Duodenal mucosa (tissue), 2 donors: ENCODE results near the gene CYP27A1.
"Not testable (repeated sequence)": the region's sequence is repeated elsewhere in the genome, so short reads cannot be mapped to it uniquely, and the experiment has no call there.

Source experiments
- H3K27ac ChIP-seq: one replicate; pipeline ENCODE4 v1.7.0; 2013; ENCODE audit warnings: low read depth, low read length
- H3K27me3 ChIP-seq, 2 donors: one replicate each; pipeline ENCODE4 v1.7.0; 2013; ENCODE audit warnings: low read length in 2 of 2, control low read depth in 1 of 2; ENCODE audit not compliant: insufficient read depth in 2 of 2, control insufficient read depth in 1 of 2
- H3K36me3 ChIP-seq, 2 donors: one replicate each; pipeline ENCODE4 v1.7.0; 2013; ENCODE audit warnings: low read length in 2 of 2, control low read depth in 1 of 2; ENCODE audit not compliant: insufficient read depth in 2 of 2, control insufficient read depth in 1 of 2
- H3K4me1 ChIP-seq, 2 donors: one replicate each; pipeline ENCODE4 v1.7.0; 2013; ENCODE audit warnings: low read length in 2 of 2, control low read depth in 1 of 2; ENCODE audit not compliant: insufficient read depth in 2 of 2, control insufficient read depth in 1 of 2
- H3K4me3 ChIP-seq, 2 donors: one replicate each; pipeline ENCODE4 v1.7.0; 2013; ENCODE audit warnings: low read length in 2 of 2, low read depth in 1 of 2
- H3K9ac ChIP-seq, 2 donors: one replicate each; pipeline ENCODE4 v1.7.0; 2013; ENCODE audit warnings: low read length in 2 of 2, low read depth in 1 of 2
- H3K9me3 ChIP-seq, 2 donors: one replicate each; pipeline ENCODE4 v1.7.0; 2013; ENCODE audit warnings: low read length in 2 of 2, control low read depth in 1 of 2; ENCODE audit not compliant: control insufficient read depth in 1 of 2

The CYP27A1 gene

DNA sequence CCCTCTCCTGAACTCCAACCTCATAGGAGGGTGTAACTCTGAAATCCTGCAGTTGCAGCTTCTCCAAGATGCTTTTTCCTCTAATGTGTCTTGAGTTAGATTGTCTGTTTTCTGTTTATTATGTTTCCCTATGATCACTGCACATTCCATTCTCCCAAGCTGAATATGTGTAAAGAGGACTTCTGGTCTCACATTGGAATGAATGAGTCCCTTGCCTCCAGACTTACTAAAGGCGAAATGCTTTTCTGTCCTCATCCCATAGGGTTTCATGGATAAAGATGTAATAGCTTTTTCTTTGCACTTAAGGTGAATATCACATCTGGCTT, 35.5 kb upstream of the CYP27A1 start:
- Histone ChIP-seq H3K9me3 (no peaks in the 10 kb centered on the region), H3K9ac (no peak overlapping the region), H3K4me1 (no peaks in the 10 kb centered on the region), H3K36me3 (peaks cover 48 to 66% of the 10 kb centered on the region in 2 donors), H3K27ac (no peak overlapping the region), H3K27me3 (no peaks in the 10 kb centered on the region), H3K4me3 (no peak overlapping the region)

DNA sequence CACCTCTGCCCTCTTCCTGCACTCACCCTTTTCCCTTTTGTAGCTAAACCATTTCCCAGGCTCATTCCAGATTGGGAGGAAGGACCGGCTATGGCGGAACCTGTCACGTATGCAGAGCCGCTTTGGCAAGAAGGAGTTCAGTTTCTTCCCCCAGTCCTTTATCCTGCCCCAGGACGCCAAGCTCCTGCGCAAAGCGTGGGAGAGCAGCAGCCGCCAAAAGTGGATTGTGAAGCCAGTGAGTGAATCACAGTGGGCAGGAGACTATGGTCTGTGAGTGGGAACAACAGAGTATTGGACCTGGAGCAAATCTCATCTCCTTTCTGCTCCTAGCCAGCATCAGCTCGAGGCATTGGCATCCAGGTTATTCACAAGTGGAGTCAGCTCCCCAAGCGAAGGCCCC, 35.0 kb upstream of the CYP27A1 start:
- Histone ChIP-seq H3K4me1 (no peaks in the 10 kb centered on the region), H3K9ac (no peak overlapping the region), H3K27ac (no peak overlapping the region), H3K4me3 (no peak overlapping the region), H3K9me3 (no peaks in the 10 kb centered on the region), H3K36me3 (peaks cover 49 to 63% of the 10 kb centered on the region in 2 donors), H3K27me3 (no peaks in the 10 kb centered on the region)

DNA sequence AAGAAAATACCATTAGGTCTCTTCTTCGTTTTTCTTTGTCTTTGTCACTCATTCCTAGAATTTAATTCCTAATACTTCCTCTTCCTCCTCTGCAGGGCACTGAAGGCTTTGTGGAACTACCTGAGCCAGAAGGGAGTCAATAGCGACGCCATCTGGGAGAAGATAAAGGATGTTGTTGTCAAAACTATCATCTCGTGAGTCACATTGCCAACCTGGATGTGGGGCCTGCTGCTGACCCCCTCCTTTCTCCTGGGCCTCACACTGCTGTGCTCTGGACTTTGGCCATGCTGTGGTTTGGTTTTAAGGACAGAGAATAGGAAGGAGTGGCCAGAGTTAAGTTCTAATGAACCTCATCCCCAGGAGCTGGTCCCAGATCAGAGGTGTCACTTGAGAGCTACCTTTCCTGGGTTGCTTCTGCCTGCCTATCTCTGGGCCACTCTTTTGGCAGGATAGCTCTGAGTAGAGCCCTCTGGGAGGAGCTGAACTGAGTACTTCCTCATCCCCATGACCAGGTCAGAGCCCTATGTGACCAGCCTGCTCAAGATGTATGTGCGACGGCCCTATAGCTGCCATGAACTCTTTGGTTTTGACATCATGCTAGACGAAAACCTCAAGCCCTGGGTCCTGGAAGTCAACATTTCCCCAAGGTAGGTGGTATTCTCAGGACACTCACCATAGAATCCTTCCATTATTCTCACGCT, 33.1 kb upstream of the CYP27A1 start:
- no peaks in the 10 kb centered on the region for H3K9me3 ChIP-seq
- H3K9ac ChIP-seq: no peak overlapping the region
- H3K27ac ChIP-seq: no peak overlapping the region
- no peaks in the 10 kb centered on the region for H3K27me3 ChIP-seq
- peaks cover 67 to 80% of the 10 kb centered on the region in 2 donors for H3K36me3 ChIP-seq
- H3K4me3 ChIP-seq: no peak overlapping the region
- no peaks in the 10 kb centered on the region for H3K4me1 ChIP-seq

DNA sequence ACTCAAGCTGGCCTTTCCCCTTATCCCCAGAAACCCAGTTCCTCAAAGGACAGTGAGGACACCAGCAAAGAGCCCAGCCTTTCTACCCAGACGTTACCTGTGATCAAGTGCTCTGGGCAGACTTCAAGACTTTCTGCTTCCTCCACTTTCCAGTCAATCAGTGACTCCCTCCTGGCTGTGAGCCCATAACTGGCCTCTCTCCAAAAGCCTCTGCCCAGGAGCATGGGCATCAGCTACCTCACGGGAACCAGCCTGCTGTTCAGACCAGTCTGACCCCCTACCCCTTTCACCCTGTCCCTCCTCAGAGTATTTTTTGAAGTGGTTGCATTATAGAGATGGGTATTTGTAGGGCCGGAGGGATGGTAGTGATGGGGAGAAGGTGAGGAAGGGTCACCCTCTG, 27.7 kb upstream of the CYP27A1 start:
- Histone ChIP-seq H3K9me3 (no peaks in the 10 kb centered on the region), H3K9ac (no peak overlapping the region), H3K4me1 (no peaks in the 10 kb centered on the region), H3K27ac (no peak overlapping the region), H3K27me3 (no peaks in the 10 kb centered on the region), H3K4me3 (no peak overlapping the region), H3K36me3 (peaks cover 41 to 58% of the 10 kb centered on the region in 2 donors)

DNA sequence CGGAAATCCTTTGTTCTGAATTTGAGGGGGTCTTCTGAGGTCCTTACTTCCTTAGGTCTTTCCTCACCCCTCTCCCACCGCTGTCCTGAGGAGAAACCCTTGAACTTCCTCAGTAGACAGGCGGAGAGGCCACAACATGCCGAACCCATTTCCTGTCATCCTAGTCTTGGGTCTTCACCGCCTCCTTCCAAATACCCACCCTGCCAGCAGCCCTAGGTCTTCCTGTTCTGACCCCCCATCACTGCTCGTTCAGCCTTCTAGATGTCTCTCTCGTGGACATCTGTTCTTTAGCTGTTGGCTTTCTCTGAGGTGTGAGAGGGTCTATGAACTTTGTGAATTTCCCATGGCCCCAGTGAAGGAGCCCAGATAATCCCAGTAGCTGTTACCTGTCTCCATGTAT, 27.2 kb upstream of the CYP27A1 start:
- H3K4me3 ChIP-seq: no peak overlapping the region
- no peak overlapping the region for H3K9ac ChIP-seq
- peaks cover 39 to 54% of the 10 kb centered on the region in 2 donors for H3K36me3 ChIP-seq
- no peaks in the 10 kb centered on the region for H3K9me3 ChIP-seq
- H3K27me3 ChIP-seq: no peaks in the 10 kb centered on the region
- H3K4me1 ChIP-seq: no peaks in the 10 kb centered on the region
- no peak overlapping the region for H3K27ac ChIP-seq

DNA sequence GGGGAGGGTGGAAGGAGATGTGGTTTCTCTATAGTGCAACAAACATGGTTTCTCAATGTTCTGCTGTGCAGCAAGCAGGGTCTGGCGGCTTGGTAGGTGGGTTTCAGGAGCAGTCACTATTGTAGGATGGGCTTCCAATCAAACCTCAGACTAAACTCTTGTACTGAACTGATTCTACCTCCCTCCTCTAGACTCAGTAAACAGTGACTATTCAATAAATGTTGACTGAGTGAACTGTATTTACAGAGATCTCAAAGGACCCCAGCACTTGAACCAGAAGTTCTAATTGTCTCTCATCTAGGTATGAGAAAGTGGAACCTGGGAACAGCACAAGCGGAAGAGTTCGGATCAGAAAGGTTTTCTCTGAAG, 26.8 kb upstream of the CYP27A1 start:
- no peak overlapping the region for H3K9ac ChIP-seq
- H3K4me3 ChIP-seq: no peak overlapping the region
- H3K27ac ChIP-seq: no peak overlapping the region
- no peaks in the 10 kb centered on the region for H3K9me3 ChIP-seq
- H3K36me3 ChIP-seq: peaks cover 35 to 50% of the 10 kb centered on the region in 2 donors
- no peaks in the 10 kb centered on the region for H3K4me1 ChIP-seq
- no peaks in the 10 kb centered on the region for H3K27me3 ChIP-seq

DNA sequence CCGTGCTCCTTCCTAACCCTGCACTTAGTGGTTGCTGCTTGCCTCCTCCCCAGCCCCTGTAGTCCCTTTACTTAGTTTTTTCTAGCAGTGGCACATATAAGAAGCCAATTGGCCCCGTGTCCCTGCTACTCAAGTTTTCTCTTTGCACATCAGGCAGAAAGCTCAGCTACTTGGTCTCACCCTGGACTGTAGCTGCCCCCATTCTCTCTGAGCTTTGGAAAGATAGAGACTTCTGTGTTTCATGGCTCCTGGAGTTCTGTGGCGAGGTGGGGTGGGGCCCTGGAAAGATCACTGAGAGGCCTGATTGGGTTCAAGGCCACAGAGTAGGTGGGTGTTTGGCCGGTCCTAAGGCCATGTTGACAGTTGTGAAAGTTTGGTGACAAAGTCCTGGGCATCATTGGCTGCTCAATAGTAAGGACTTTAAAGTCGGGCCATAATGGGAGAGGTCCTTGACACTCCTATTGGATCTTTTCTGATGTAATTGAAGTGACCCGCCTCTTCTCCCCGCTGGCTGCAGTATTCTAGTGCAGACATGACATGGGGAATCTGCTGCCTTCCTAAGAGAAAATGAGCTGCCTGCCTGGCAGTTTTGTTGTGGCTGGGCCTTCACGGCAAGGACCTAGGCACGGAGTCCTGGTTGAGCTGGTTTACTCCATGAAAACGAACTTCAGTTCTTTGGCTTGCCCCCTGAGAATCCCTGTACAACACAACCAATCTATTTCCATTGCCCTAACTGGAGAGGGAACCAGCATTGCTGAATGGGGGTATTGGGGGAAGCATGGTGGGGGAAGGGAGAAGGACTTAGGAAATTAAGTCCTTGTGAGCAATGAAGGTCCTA, 26.2 kb upstream of the CYP27A1 start:
- Histone ChIP-seq H3K27ac (no peak overlapping the region), H3K4me3 (no peak overlapping the region), H3K9ac (no peak overlapping the region), H3K4me1 (no peaks in the 10 kb centered on the region), H3K9me3 (no peaks in the 10 kb centered on the region), H3K36me3 (peaks cover 29 to 44% of the 10 kb centered on the region in 2 donors), H3K27me3 (no peaks in the 10 kb centered on the region)

DNA sequence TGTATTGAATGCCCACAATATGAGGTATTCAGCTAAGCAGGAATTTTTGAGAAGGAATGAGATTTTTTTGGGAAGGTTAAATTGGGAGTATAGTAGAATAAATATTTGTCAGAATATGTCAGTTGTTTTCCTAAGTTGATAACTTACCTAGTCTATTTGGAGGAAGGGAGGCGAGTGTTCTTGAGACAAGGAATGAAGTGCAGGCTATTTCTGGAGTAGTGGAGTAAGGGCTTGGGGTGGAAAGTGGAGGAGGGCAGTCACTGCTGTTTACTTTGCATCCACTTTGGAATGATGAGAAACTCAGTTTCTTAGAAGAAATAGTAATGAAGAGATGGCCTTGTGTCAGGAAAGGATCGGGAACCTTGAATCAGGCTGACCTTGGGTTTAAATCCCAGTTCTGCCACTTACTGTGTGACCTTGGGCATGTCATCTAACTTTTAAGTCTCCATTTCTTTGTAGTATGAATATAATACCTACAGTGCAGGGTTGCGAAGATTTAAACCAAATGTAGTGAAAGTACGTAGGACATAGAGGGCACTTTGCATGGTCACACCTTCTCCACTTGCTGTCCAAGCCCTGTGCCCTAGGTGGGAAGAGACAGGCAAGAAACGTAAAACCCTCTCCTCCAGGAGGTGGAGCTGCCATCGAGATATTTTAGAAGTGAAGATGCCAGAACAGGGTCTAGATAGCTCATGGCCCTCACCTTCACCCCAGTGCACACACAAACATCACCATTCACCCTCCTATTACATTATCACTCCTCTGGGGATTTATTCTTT, 25.2 kb upstream of the CYP27A1 start:
- Histone ChIP-seq H3K4me3 (no peak overlapping the region), H3K27ac (no peak overlapping the region), H3K9ac (no peak overlapping the region), H3K9me3 (no peaks in the 10 kb centered on the region), H3K4me1 (no peaks in the 10 kb centered on the region), H3K36me3 (peaks cover 26 to 35% of the 10 kb centered on the region in 2 donors), H3K27me3 (no peaks in the 10 kb centered on the region)

DNA sequence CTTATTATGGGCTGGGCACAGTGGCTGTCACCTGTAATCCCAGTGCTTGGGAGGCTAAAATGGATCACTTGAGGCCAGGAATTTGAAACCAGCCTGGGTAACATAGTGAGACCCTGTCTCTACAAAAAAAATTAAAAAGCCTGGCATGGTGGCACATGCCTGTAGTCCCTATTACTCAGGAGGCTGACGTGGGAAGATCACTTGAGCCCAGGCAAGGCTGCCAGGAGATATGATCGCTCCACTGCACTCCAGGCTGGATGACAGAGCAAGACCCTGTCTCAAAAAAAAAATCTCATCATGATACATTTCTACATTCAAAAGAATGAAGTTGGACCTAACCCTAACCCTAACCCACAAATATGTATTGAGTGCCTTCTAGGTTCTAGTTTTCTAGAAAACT, 20.2 kb upstream of the CYP27A1 start:
- H3K4me1 ChIP-seq: no peaks in the 10 kb centered on the region
- no peaks in the 10 kb centered on the region for H3K9me3 ChIP-seq
- no peak overlapping the region for H3K4me3 ChIP-seq
- no peaks in the 10 kb centered on the region for H3K36me3 ChIP-seq
- H3K27me3 ChIP-seq: no peaks in the 10 kb centered on the region
- no peak overlapping the region for H3K9ac ChIP-seq
- no peak overlapping the region for H3K27ac ChIP-seq

DNA sequence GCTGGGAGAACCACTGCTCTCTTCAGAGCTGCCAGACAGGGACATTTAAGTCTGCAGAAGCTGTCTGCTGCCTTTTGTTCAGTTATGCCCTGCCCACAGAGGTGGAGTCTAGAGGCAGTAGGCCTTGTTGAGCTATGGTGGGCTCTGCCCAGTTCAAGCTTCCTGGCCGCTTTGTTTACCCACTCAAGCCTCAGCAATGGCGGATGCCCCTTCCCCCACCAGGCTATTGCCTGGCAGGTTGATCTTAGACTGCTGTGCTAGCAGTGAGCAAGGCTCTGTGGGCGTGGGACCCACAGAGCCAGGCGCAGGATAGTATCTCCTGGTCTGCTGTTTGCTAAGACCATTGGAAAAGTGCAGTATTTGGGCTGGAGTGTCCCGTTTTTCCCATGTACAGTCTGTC, 9.2 kb upstream of the CYP27A1 start:
- H3K27me3 ChIP-seq, H3K9ac ChIP-seq, H3K4me3 ChIP-seq, H3K27ac ChIP-seq, H3K36me3 ChIP-seq, H3K4me1 ChIP-seq, H3K9me3 ChIP-seq: not testable (repeated sequence)
